GM21367 (cell line): ENCODE data around the gene DPPA2.
"Not testable (repeated sequence)": the region's sequence is repeated elsewhere in the genome, so short reads cannot be mapped to it uniquely, and the experiment has no call there.

Experiments
- ATAC-seq: cut with Tn5 transposase; IDR thresholded peaks from one replicate; pipeline ENCODE4 v1.9.1; 2021; ENCODE audit not compliant: unreplicated experiment

The DPPA2 gene, protein sequence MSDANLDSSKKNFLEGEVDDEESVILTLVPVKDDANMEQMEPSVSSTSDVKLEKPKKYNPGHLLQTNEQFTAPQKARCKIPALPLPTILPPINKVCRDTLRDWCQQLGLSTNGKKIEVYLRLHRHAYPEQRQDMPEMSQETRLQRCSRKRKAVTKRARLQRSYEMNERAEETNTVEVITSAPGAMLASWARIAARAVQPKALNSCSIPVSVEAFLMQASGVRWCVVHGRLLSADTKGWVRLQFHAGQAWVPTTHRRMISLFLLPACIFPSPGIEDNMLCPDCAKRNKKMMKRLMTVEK

DNA sequence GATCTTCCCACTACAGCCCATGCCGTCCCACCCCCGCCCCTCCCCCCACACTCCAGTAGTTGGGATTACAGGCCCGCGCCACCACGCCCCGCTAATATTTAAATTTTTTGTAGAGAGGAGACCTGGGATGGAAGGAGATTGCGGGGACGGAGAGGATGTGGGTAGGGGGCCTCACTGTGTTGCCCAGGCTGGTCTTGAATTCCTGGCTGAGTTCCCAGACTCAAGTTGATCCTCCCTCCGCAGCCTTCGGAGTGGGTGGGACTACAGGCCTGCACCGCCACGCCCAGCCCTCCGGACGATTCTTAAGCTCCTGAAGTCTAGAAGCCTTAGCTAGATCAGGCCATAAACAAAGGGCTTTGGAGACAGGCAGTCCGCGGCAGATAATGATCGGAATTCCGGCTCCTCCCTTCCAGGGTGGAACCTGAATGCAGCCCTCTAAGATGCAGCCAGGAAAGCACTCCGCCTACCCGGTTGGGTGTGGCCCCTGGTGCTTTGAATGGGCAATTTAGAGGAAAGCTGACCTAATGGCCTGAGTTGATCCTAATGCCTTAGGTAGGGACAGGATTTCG, at the start of gene DPPA2:
Gene DPPA2 (minus strand): TSS at position 356 of the 569 bp plus-strand sequence. CDS start 1,975 bp downstream, outside the sequence.
- no peak for ATAC-seq

DNA sequence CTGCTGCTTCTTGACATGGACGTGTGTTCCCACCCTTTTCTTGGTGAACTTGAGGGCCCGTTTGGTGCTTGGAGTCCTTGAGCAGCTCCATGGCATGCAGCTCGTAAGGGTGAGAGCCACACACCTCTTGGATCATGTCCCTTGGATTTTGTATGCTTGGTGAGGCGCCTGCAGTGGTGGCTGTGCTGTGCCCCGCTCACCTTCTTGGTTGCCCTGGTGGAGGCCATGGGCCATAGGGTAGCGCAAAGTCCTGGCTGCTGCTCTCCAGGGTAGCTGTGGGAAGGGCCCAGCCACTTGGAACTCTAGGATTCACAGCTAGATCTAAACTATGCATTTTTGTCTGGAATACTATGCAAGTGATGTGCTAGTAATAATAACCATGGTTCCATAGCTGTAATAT, 47.8 kb upstream of the DPPA2 start:
- ATAC-seq = no peak

DNA sequence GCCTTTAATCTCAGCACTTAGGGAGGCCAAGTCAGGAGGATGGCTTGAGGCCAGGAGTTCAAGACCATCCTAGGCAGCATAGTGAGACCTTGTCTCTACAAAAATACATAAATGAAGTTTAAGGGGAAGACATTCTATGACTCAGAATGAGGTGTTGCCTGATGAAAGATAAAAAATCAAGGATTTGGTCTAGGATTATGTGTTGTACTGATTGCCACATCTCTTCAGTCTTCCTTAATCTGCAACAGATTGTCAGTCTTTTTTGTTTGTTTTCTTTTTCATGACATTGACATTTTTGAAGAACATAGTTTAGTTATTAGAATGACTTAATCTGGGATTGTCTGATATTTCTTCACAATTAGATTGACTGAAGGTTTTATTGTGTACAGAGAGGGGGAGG, 47.3 kb upstream of the DPPA2 start:
- ATAC-seq = no peak

DNA sequence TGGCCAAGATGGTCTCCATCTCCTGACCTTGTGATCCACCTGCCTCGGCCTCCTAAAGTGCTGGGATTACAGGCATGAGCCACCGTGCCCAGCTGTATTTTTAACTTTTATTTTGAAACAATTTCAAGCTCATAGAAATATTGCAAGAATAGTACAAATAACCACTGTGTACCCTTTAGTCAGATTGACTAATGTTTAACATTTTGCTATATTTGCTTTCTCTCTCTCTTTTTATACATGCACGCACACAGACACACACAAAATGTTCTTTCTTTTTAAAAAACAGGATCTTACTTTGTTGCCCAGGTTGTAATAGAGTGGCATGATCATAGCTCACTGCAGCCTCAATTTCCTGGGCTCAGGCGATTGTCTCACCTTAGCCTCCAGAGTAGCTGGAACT, 46.5 kb upstream of the DPPA2 start:
- no peak for ATAC-seq

DNA sequence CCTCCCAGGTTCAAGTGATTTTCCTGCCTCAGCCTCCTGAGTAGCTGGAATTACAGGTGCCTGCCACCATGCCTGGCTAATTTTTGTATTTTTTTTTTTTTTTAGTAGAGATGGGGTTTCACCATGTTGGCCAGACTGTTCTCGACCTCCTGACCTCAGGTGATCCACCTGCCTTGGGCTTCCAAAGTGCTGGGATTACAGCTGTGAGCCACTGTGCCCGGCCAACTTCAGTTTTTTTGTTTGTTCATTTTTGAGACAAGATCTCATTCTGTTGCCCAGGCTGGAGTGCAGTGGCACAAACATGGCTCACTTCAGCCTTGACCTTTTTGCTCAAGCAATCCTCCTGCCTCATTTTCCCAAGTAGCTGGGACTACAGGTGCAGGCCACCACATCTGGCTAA, 42.5 kb upstream of the DPPA2 start:
- not testable (repeated sequence) for ATAC-seq

DNA sequence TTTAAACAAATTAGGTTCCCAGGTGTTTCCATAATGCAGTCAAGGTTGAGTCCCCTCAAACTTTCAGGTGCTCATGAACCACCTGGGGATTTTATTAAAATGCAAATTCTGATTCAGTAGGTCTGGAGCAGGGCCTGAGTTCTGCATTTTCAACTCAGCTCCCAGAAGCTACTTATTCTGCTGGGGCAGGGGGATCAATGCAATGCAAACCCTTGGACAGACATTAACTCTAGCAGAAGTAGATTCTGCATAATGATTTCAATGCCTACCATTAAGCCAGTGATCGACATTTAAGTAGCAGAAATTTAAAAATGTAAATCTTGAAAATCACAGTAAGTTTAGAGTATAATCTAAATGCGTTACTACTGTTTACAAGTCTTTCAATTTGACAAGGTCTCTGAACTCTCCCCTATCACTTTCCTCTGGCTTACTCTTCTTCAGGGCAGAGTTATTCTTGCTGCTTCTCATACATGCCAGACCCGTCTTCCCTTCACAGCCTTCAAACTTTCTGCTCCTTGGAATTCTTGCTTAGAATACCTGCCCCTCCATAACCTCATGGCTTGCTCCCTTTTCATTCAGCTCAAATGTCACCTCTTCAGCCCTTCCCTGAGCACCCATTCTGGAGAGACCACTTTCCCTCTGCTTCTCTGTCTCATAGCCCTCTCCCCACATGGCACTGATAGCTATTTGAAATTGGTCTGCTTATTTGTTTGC, 40.3 kb upstream of the DPPA2 start:
- ATAC-seq = no peak

DNA sequence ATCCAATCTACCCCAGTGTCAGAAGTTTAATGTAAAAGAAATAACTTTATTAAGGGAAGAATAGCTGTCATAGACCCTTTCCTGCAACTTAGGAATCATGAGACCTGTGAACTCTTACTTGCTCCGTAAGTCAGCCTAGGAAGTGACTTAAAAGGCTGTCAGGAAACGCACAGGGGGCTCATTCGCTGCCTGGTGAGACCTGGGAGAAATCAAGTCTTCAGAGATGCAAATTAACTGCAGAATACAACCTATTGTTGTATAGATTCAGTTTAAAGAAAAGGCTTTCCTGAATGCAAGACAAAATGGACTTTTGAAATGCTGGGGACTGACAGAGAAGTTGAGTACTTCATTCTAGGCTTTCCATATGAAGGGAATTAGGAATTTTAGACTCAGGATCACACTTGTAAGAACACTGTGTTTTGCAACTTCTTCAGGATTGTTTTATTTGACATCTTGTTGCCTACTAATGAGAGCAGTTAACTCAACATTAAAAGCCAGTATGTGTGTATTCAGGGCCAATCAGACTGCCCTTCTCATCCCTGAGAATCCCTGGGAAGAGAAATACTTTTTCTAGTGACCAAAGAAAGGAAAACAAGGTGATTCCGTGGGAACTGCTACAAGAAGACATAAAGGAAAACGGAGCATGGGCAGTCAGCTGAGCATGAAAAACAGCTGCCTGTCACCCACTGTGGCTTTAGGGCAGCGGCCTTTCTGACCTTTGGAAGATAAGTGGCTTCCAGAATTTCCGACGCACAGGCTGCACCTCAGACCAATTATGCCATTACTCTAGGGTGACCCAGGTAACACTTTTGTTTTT, 39.5 kb upstream of the DPPA2 start:
- ATAC-seq = no peak

DNA sequence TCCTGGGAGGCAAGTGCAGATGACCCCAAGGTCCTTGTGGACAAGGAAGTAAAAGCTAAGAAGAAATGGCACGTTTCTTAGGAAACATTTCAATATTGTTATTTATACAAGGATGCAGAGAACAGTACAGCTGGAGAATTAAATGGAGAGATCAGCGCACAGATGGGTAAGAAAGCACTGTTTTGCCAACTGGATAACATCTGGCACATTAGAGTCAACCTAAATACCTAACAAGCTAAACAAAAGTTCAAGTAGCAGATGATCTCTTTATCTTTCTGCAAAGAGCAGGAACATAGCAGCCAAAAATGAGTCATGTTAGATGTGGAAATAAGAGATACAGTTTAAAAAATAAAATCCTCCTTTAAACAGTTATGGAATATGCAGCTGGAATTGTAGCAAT, 36.7 kb upstream of the DPPA2 start:
- no peak for ATAC-seq

DNA sequence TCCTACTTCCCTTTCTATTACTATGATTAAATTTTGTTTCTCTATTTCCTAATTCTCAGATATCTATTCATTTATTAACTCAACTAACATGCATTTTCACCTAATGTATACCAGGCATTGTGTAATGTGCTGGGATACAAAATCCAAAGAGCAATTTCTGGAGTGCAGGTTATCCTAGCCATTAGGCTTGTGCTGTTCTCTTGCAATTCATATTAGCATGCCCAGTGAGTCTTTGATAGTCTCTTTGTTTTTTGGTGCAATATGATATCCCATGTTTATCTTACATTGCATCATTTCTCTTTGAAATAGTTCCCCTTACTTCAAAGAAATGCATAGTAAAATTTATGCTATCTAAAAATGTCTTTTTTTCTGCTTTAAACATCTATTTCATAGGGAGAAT, 34.9 kb upstream of the DPPA2 start:
- no peak for ATAC-seq

DNA sequence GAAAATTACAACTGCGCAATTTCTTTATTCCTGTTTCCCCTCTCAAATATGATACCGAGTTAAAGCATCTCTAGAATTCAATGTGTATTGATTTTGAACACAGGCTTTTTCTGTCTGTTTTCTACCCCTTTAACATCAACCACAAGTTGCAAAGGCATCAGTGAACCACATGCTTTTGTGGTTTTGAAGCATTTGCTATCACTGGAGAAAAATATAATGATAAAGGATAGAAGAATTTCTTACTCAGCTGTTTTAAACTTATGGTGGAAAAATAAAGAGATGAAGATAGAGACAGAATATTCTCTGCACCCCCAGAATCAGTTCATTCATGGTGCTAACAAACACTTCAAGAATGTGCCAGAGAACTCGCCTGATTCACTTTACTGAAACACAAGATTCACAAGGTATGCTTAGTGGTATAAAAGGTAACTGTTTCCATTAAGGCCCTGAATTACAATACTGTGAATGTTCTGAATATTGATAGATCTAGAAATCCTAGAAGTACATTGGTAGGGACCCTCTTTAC, 30.5 kb upstream of the DPPA2 start:
- no peak for ATAC-seq

DNA sequence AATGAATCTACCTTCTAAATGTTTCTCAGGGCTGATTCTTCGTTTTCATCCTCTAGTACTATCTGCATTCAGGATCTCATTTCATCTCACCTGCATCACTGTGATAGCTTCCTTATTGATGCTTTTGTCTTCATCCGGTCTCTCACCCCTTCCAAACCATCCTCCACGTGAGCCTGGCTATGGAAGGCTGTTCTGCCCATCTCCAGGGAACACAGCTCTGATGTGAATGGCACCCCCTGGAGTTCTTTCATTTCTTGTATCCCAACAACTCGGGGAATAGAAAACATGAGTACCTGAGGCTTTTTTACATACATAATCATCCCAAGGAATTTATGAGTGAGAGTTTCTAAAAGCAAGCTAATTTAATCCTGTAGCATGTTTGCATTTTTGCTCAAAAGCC, 29.8 kb upstream of the DPPA2 start:
- no peak for ATAC-seq

DNA sequence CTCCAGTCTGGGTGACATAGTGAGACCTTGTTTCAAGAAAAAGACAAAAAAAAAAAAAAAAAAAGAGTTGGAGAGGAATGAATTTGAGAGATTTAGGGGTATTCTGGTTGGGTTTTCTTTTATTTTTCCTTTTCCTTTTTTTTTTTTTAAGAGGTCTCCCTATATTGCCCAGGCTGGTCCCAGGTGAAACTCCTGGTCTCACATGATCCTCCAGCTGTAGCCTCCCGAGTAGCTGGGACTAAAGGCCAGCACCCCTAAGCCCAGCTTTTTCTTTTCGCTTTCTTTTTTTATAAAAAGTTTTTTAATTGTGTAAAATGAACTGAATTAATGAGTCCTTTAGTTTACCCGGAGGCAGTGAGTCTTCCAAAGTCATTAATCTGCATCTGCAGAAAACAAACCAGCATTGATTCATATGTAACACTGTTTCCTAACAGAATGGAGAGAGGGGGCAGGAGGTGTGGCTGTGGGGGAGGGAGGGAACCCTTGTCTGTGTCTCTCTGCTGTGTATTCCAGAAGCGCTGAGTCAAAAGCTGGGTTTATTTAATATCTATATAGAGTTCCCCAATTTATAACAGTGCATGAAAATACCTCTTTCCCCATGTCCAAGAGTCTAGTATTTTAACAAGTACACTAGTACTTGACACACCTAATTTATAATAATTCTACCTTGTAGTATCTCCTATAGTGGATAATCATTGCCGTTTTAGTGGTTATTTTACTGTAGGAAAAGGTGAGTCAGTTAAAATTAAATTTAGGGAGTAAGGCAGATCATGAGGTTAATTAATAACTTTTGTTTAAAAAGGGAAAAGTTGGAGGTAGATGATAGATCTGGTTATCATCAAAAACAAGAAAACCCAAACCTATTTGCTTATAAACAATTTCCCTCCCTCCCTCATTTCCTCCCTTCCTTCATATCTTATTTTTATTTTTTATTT, 23.7 kb upstream of the DPPA2 start:
- ATAC-seq = no peak

DNA sequence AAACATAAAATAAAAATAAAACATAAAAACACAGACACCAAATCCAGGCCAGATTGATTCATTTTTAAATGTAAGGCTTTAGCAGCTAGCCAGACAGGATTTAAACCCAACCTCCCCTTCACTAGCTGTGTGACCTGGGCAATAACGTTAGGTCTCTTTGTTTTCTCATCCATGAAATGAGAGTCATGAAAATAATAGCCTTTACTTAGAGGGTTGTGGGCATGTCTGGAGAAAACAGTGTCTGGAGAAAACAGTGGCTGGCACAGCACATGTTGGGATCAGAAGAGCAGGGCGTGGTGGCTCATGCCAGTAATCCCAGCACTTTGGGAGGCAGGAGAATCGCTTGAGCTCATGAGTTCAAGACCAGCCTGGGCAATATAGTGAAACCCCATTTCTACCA, 22.9 kb upstream of the DPPA2 start:
- no peak for ATAC-seq

DNA sequence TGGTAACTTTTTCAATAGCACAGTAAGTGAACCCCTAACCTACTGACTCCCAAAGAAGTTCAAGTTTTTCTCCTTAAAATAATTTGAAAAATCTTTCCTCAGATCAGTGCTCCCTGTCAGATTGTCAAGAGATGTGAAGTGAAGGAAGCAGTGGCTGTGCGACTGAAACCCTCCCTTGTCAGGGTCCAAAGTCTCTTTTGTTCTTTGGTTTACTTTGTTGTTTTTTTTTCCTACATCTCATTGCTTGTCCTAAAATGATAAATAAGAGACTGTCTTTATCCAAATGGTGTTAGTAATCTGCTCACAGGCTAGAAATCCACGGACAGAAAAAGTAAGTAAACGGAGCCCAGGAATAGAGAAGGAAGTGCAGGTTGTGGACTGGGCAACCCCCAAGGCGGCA, 22.0 kb upstream of the DPPA2 start:
- ATAC-seq = no peak

DNA sequence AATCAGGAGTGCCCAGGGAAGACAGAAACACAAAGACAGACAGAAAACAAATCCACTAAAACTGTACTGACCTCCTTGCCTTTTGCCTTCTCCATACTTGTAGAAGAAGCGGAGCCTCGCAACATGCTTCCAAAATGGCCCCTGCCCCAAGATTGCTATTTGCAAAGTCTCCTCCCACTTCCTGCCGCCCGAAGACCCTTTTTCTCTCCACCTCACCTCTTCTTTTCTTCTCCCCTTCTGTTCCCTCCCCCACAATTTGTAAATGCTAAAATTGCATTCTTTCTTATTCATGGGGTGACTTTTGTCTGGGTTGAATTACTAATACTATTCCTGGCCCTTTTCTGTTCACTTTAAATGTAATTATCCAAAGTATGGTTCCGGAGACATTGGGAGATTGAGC, 21.1 kb upstream of the DPPA2 start, which contains the start of gene DPPA4:
Gene DPPA4 (minus strand): TSS at position 154 of the 400 bp plus-strand sequence. CDS start 29 bp downstream, at position 125.
- no peak for ATAC-seq

DNA sequence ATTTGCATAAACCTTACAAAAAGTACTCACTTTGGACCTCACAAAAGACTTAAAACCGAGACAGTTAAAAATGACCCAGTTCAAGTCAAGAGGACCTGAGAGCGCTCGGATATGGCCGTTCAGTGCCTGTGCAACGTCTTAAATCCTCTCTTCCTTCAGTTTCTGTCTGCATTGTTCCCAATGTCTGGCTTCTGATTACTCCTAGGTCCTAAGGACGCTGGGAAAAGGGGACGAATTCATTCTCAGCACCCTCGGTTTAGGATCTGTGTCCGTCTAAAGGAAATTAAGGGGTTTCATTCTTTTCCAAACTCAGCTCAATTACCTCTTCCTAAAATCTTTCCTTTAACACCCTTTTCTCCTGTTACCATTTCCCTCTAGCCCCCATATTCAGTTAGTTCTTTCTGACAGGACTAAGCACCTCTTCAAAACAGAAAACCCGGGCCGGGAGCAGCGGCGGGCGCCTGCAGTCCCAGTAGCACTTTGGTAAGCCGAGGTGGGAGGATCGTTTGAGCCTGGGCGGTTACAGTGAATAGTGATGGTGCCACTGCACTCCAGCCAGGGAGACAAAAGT, 20.1 kb upstream of the DPPA2 start:
- no peak for ATAC-seq

DNA sequence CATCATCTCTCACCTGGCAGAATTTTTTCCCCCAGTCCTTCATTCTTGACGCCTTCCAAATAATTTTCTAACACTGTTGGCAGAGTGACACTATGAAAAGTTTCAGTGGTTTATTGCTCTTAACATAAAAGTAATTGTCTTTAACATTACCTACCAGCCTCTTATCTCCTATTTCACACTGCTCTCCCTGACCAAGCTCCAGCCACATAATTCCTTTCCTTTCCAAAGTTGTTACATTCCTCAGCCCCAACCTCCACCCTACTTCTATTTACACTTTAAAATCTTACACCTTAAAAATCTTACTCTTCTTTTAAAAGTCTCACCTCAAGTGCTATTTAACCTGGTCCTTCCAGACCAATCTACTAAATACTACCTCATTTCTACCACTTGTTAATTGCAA, 18.3 kb upstream of the DPPA2 start:
- no peak for ATAC-seq

DNA sequence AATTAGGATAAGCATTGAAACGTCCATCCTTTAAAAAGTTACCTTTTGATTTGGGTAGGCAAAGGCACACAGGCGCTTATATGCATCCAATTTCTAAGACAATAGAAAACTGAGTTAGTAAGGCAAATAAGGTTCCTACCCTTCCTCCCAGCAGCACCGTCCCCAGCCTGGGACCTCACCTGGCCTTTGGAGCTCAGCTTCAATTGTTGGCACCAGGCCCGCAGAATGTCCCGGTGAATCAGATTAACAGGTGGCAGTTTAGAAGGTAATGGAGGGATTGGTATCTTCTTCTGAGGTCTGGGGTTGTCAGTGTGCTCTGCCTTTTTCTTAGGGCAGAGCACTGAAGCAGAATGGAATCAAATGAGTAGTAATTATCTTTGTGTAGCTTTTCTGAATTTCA, 15.4 kb upstream of the DPPA2 start:
- no peak for ATAC-seq

DNA sequence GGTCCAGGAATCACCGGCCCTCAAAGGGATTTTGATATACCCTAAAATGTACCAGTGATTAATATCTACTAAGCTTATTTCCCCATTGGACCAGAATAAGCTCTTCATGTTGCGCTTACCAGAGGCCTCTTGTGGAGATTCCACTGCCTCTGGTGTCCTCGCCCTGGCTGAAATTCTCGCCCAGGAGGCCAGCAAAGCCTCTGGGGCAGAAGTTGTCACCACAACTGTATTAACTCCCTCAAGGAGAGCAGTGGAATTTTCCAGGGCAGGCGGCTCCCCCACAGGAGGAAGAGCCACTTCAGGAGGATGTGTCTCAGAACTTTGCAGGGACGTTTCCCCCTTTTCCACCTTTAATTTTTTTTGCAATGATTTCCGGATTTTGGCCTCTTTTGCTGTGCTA, 14.1 kb upstream of the DPPA2 start:
- no peak for ATAC-seq

DNA sequence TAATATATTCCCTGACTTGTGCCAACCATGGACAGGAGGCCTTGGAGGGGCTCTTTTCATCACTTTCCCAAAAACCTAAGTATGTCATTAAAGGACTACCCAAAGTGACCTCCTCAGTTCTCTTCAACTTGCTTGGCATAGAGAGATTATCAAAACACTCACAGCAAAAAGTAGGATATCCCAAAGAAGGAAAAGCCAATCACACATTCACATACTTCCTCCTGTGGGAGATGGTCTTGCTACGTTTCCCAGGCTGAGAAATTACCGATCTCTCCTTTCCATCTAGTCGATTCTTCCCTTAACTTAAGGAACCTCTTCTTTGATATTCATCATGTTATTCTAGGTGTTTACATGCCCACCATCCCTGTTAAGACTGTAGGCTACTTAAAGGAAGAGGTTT, 11.9 kb upstream of the DPPA2 start:
- no peak for ATAC-seq
